SK-N-SH treated with all-trans-retinoic acid at 6 μM for 48 hours (cell line): ENCODE measurements around the gene F3.

Experiments used
- BACH2 ChIP-seq: fragments of 250-450 bp; sonication (Bioruptor Pico); IDR thresholded peaks from 2 replicates; pipeline ENCODE4 v1.9.0; 2021; ENCODE audit warnings: mild to moderate bottlenecking, borderline replicate concordance
- ESRRG ChIP-seq: fragments of 250-450 bp; sonication (Bioruptor Pico); IDR thresholded peaks from 2 replicates; pipeline ENCODE4 v1.6.1; 2021; ENCODE audit warnings: mild to moderate bottlenecking
- RARB ChIP-seq: fragments of 250-450 bp; sonication (Bioruptor Pico); IDR thresholded peaks from 2 replicates; pipeline ENCODE4 v1.8.0; 2021; ENCODE audit warnings: mild to moderate bottlenecking, moderate library complexity
- SNAI2 ChIP-seq: fragments of 250-450 bp; sonication (Bioruptor Pico); IDR thresholded peaks from 2 replicates; pipeline ENCODE4 v1.5.0; 2020; ENCODE audit warnings: mild to moderate bottlenecking, moderate library complexity
- TCF4 ChIP-seq: fragments of 250-450 bp; sonication (Bioruptor Pico); IDR thresholded peaks from 2 replicates; pipeline ENCODE4 v1.8.0; 2021; ENCODE audit warnings: mild to moderate bottlenecking, moderate library complexity, borderline replicate concordance
- ZC3H10 ChIP-seq: fragments of 250-450 bp; sonication (Bioruptor Pico); IDR thresholded peaks from 2 replicates; pipeline ENCODE4 v1.5.1; 2021; ENCODE audit warnings: mild to moderate bottlenecking, moderate library complexity
- ZFP30 ChIP-seq: fragments of 450-650 bp; formaldehyde crosslinking; IDR thresholded peaks from 2 replicates; pipeline ENCODE4 v1.5.0; 2022; ENCODE audit warnings: mild to moderate bottlenecking, moderate library complexity
- ZNF70 ChIP-seq: fragments of 450-650 bp; formaldehyde crosslinking; IDR thresholded peaks from 2 replicates; pipeline ENCODE4 v1.5.0; 2020; ENCODE audit warnings: mild to moderate bottlenecking, moderate library complexity
- TF ChIP-seq, protein P1 (sequence below): fragments of 250-450 bp; sonication (Bioruptor Pico); IDR thresholded peaks from 2 replicates; pipeline ENCODE4 v1.5.1; 2020; ENCODE audit warnings: low read depth, mild to moderate bottlenecking, moderate library complexity
- TF ChIP-seq, protein P2 (sequence below): fragments of 250-450 bp; sonication (Bioruptor Pico); IDR thresholded peaks from 2 replicates; pipeline ENCODE4 v1.8.0; 2020; ENCODE audit warnings: mild to moderate bottlenecking, moderate library complexity, borderline replicate concordance
- TF ChIP-seq, protein P3 (sequence below): fragments of 250-450 bp; sonication (Bioruptor Pico); IDR thresholded peaks from 2 replicates; pipeline ENCODE4 v1.5.1; 2021; ENCODE audit warnings: mild to moderate bottlenecking, moderate library complexity

DNA sequence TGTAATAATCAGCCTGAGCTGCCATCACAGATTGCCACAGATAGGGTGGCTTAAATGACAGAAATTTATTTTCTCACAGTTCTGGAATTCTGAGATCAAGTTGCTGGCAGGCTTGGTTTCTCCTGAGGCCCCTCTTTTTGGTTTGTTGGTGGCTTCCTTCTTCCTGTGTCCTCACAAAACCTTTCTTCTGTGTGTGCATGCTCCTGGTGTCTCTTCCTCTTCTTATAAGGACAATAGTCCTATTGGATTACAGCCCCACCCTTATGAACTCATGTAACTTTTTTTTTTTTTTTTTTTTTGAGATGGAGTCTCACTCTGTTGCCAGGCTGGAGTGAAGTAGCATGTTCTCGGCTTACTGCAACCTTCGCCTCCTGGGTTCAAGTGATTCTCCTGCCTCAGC lies 41.0 kb upstream of the F3 start:
- TF ChIP-seq TCF4 (no peak), RARB (CRISPR knock-in tag) (no peak), ZNF70 (CRISPR knock-in tag) (no peak), ZC3H10 (CRISPR knock-in tag) (no peak), BACH2 (CRISPR knock-in tag) (no peak), ESRRG (CRISPR knock-in tag) (no peak), SNAI2 (CRISPR knock-in tag) (no peak), ZFP30 (no peak)
- TF ChIP-seq, protein P1, sequence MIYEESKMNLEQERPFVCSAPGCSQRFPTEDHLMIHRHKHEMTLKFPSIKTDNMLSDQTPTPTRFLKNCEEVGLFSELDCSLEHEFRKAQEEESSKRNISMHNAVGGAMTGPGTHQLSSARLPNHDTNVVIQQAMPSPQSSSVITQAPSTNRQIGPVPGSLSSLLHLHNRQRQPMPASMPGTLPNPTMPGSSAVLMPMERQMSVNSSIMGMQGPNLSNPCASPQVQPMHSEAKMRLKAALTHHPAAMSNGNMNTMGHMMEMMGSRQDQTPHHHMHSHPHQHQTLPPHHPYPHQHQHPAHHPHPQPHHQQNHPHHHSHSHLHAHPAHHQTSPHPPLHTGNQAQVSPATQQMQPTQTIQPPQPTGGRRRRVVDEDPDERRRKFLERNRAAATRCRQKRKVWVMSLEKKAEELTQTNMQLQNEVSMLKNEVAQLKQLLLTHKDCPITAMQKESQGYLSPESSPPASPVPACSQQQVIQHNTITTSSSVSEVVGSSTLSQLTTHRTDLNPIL: no peak
- TF ChIP-seq, protein P2, sequence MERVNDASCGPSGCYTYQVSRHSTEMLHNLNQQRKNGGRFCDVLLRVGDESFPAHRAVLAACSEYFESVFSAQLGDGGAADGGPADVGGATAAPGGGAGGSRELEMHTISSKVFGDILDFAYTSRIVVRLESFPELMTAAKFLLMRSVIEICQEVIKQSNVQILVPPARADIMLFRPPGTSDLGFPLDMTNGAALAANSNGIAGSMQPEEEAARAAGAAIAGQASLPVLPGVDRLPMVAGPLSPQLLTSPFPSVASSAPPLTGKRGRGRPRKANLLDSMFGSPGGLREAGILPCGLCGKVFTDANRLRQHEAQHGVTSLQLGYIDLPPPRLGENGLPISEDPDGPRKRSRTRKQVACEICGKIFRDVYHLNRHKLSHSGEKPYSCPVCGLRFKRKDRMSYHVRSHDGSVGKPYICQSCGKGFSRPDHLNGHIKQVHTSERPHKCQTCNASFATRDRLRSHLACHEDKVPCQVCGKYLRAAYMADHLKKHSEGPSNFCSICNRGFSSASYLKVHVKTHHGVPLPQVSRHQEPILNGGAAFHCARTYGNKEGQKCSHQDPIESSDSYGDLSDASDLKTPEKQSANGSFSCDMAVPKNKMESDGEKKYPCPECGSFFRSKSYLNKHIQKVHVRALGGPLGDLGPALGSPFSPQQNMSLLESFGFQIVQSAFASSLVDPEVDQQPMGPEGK (CRISPR knock-in tag): no peak
- TF ChIP-seq, protein P3, sequence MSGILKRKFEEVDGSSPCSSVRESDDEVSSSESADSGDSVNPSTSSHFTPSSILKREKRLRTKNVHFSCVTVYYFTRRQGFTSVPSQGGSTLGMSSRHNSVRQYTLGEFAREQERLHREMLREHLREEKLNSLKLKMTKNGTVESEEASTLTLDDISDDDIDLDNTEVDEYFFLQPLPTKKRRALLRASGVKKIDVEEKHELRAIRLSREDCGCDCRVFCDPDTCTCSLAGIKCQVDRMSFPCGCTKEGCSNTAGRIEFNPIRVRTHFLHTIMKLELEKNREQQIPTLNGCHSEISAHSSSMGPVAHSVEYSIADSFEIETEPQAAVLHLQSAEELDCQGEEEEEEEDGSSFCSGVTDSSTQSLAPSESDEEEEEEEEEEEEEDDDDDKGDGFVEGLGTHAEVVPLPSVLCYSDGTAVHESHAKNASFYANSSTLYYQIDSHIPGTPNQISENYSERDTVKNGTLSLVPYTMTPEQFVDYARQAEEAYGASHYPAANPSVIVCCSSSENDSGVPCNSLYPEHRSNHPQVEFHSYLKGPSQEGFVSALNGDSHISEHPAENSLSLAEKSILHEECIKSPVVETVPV (CRISPR knock-in tag): no peak
